GM12878 (cell line): Measurements from ENCODE around the gene TGFB2. TPM values are rescaled to one million over a fixed set of nuclear protein-coding genes. Genes with fewer than 3 reads are reported as not detected.

Source experiments
- ATAC-seq: fragments of 200-7000 bp; cut with Tn5 transposase; 3 replicates; pipeline ENCODE4 v1.9.1; 2020; ENCODE audit warnings: mild to moderate bottlenecking, moderate library complexity
- BruUV-seq: library from RNA; stranded (reverse); fragments of 400-500 nt; replicated peaks from 2 replicates; lab custom pipeline; 2021; lab: Mats Ljungman, UMichigan
- CTCF ChIA-PET: fragments of 300-600 bp; sonication (Branson Sonifier 250); formaldehyde crosslinking; extraction: SDS; loops from one replicate; lab custom pipeline; 2021; ENCODE audit warnings: inconsistent platforms; lab: Yijun Ruan, JAX
- POLR2A ChIA-PET: fragments of 350-600 bp; formaldehyde crosslinking; extraction: SDS; loops from one replicate; lab custom pipeline; 2021; ENCODE audit warnings: inconsistent platforms; lab: Charles Lee
- RAD21 ChIA-PET: fragments of 300-600 bp; sonication (Branson Sonifier 250); formaldehyde crosslinking; loops from one replicate; lab custom pipeline; 2023; ENCODE audit warnings: antibody characterized with exemption; ENCODE audit not compliant: unreplicated experiment; lab: Charles Lee
- SMC1A ChIA-PET: fragments of 300-600 bp; sonication (Branson Sonifier 250); formaldehyde crosslinking; loops from one replicate; lab custom pipeline; 2023; ENCODE audit not compliant: unreplicated experiment, uncharacterized antibody; lab: Charles Lee
- DNase-seq: peaks from one replicate; pipeline ENCODE4 v3.0.0-alpha.2; 2011; ENCODE audit warnings: low read depth, low spot score
- FAIRE-seq: peaks from 3 replicates; lab custom pipeline; 2011; peaks lifted over from hg19 to GRCh38; lab: Jason Lieb, UNC
- H2AFZ ChIP-seq: 2 replicates; pipeline ENCODE4 v1.6.0; 2011; ENCODE audit warnings: low read depth, low read length, control low read depth; ENCODE audit not compliant: control insufficient read depth
- H3K27ac ChIP-seq: 2 replicates; pipeline ENCODE4 v1.5.1; 2011; ENCODE audit warnings: control low read depth; ENCODE audit not compliant: control insufficient read depth, insufficient read depth
- H3K27me3 ChIP-seq, 2 experiments: replicated peaks in 1 of 2; 2 replicates each; pipeline versions ENCODE4 v1.6.0 to v1.6.1; 2011; ENCODE audit warnings: low read length in 1 of 2; ENCODE audit not compliant: control insufficient read depth in 2 of 2, insufficient read depth in 2 of 2
- H3K36me3 ChIP-seq, 2 experiments: 2 replicates each; pipeline ENCODE4 v1.5.1; 2011; ENCODE audit warnings: low read length in 1 of 2; ENCODE audit not compliant: control insufficient read depth in 2 of 2, insufficient read depth in 2 of 2
- H3K4me1 ChIP-seq: 2 replicates; pipeline ENCODE4 v1.6.1; 2011; ENCODE audit warnings: mild to moderate bottlenecking, low read length, moderate library complexity, mixed read lengths; ENCODE audit not compliant: control insufficient read depth, insufficient read depth
- H3K4me2 ChIP-seq: 2 replicates; pipeline ENCODE4 v1.6.0; 2011; ENCODE audit warnings: control low read depth; ENCODE audit not compliant: control insufficient read depth, insufficient read depth
- H3K4me3 ChIP-seq: fragments of 200-600 bp; sonication (generic); 2 replicates; pipeline ENCODE4 v1.5.1; 2016
- H3K79me2 ChIP-seq: 2 replicates; pipeline ENCODE4 v1.6.0; 2011; ENCODE audit warnings: low read length; ENCODE audit not compliant: control insufficient read depth, insufficient read depth
- H3K9ac ChIP-seq: 2 replicates; pipeline ENCODE4 v1.8.0; 2011; ENCODE audit warnings: low read length, control low read depth, mixed read lengths; ENCODE audit not compliant: control insufficient read depth, insufficient read depth
- H3K9me3 ChIP-seq: replicated peaks from 3 replicates; pipeline ENCODE4 v1.5.1; 2011; ENCODE audit warnings: mild to moderate bottlenecking, low read length; ENCODE audit not compliant: control insufficient read depth, insufficient read depth
- H4K20me1 ChIP-seq: 2 replicates; pipeline ENCODE4 v1.6.0; 2011; ENCODE audit not compliant: control insufficient read depth, insufficient read depth
- BHLHE40 ChIP-seq, 2 experiments: fragments of 450-650 bp in 1 of 2; IDR thresholded peaks; 2 replicates each; pipeline ENCODE4 v1.6.1; 2011 to 2017; ENCODE audit warnings: low read depth in 2 of 2, borderline replicate concordance in 1 of 2, improper control_type of control experiment in 1 of 2, low read length in 1 of 2, mild to moderate bottlenecking in 1 of 2
- GABPA ChIP-seq: IDR thresholded peaks from 2 replicates; pipeline ENCODE4 v1.6.1; 2014; ENCODE audit warnings: antibody characterized with exemption, low read depth, mild to moderate bottlenecking, inconsistent platforms
- HSF1 ChIP-seq: fragments of 150-350 bp; IDR thresholded peaks from 2 replicates; pipeline ENCODE4 v1.6.1; 2014; ENCODE audit warnings: mild to moderate bottlenecking, low read depth, low read length
- PML ChIP-seq: IDR thresholded peaks from 2 replicates; pipeline ENCODE4 v1.6.1; 2012; ENCODE audit warnings: low read length, inconsistent platforms
- RCOR1 ChIP-seq: conservative IDR thresholded peaks from 2 replicates; pipeline ENCODE4 v1.6.1; 2012; ENCODE audit warnings: low read depth, low read length, improper control_type of control experiment
- RFX5 ChIP-seq: IDR thresholded peaks from 2 replicates; pipeline ENCODE4 v1.6.1; 2011; ENCODE audit warnings: low read depth, low read length, improper control_type of control experiment
- STAT3 ChIP-seq: IDR thresholded peaks from 2 replicates; pipeline ENCODE4 v1.6.1; 2011; ENCODE audit warnings: low read depth, low read length, improper control_type of control experiment
- SUZ12 ChIP-seq: fragments of 200-600 bp; sonication (generic); IDR thresholded peaks from one replicate; pipeline ENCODE4 v1.6.1; 2018; ENCODE audit warnings: antibody characterized with exemption, mild to moderate bottlenecking; ENCODE audit not compliant: unreplicated experiment
- TAF1 ChIP-seq: IDR thresholded peaks from 2 replicates; pipeline ENCODE4 v1.6.1; 2011; ENCODE audit warnings: mild to moderate bottlenecking, low read depth, low read length, borderline replicate concordance
- ZBED1 ChIP-seq: IDR thresholded peaks from 2 replicates; pipeline ENCODE4 v1.6.1; 2016; ENCODE audit warnings: borderline replicate concordance
- ZNF274 ChIP-seq: IDR thresholded peaks from one replicate; pipeline ENCODE4 v1.8.0; 2011; ENCODE audit not compliant: insufficient read length, insufficient read depth
- ZZZ3 ChIP-seq: IDR thresholded peaks from 2 replicates; pipeline ENCODE4 v1.6.1; 2011; ENCODE audit warnings: low read depth; ENCODE audit not compliant: control insufficient read depth, insufficient read length
- WGBS: methylation state at CpG from one replicate; pipeline ENCODE4 v1.1.6; 2016; ENCODE audit warnings: low lambda C conversion rate; ENCODE audit not compliant: insufficient replicate concordance, insufficient coverage; ENCODE audit errors: missing lambda C conversion rate; 5-methylcytosine and 5-hydroxymethylcytosine counted together
- in situ Hi-C: fragments of 300-500 bp; cut with MboI; formaldehyde crosslinking; loops from 9 replicates; pipeline ENCODE4 v1.14.3; 2018; ENCODE audit warnings: mixed read lengths
- intact Hi-C: fragments of 100-400 bp; cut with micrococcal nuclease; formaldehyde crosslinking; loops from one replicate; pipeline ENCODE4 v1.14.2; 2022; ENCODE audit not compliant: unreplicated experiment
- polyA plus RNA-seq, 11 experiments: library from polyadenylated mRNA; depleted of rRNA in 4 of 11; unstranded in 6 of 11; stranded (reverse) in 5 of 11; fragments of >200 nt; fragmentation: Nextera tagmentation in 4 of 11; fragmentation: Illumina TruSeq in 1 of 11; extraction: Ambion mirVana in 4 of 11; extraction: Trizol in 1 of 11; gene quantifications; 1 replicate in 1 of 11; 2 replicates in 10 of 11; pipeline versions ENCODE4 v1.2.1 to v1.2.3, GENCODE V29; 2011 to 2016; ENCODE audit warnings: inconsistent platforms in 2 of 11, missing spikeins in 2 of 11, low read depth in 1 of 11
- total RNA-seq, 4 experiments: library from RNA; depleted of rRNA in 3 of 4; stranded (reverse); fragments of >200 nt in 3 of 4; fragmentation: Illumina TruSeq in 1 of 4; extraction: Trizol in 1 of 4; gene quantifications; 2 replicates each; pipeline versions ENCODE4 v1.2.1 to v1.2.3, GENCODE V29; 2013 to 2021
- TF ChIP-seq, protein P1 (sequence below): fragments of 450-650 bp; IDR thresholded peaks from 2 replicates; pipeline ENCODE4 v1.6.1; 2014; ENCODE audit warnings: mild to moderate bottlenecking
- TF ChIP-seq, protein P2 (sequence below): fragments of 450-650 bp; IDR thresholded peaks from 2 replicates; pipeline ENCODE4 v1.6.1; 2016; ENCODE audit warnings: mild to moderate bottlenecking
- TF ChIP-seq, protein P3 (sequence below): fragments of 450-650 bp; IDR thresholded peaks from 2 replicates; pipeline ENCODE4 v1.6.1; 2018; ENCODE audit warnings: mild to moderate bottlenecking, low read depth, moderate library complexity; ENCODE audit not compliant: partially characterized antibody

Gene TGFB2
- total and polyA plus RNA-seq, 10 of the 15 experiments (the other 5 are each of a cell fraction or from before 2014, with no cell fraction given): 0.03 to 0.11 (median 0.04) TPM; not detected in 6

GRCh38 chr1:218347723-218348627 lies 2.8 kb downstream of the TGFB2 start (continued):
- TF ChIP-seq, protein P1, sequence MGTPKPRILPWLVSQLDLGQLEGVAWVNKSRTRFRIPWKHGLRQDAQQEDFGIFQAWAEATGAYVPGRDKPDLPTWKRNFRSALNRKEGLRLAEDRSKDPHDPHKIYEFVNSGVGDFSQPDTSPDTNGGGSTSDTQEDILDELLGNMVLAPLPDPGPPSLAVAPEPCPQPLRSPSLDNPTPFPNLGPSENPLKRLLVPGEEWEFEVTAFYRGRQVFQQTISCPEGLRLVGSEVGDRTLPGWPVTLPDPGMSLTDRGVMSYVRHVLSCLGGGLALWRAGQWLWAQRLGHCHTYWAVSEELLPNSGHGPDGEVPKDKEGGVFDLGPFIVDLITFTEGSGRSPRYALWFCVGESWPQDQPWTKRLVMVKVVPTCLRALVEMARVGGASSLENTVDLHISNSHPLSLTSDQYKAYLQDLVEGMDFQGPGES: no peak
- no peak for TF ChIP-seq STAT3
- no peak for TF ChIP-seq PML
- no peak for TF ChIP-seq TAF1
- TF ChIP-seq HSF1: no peak

GRCh38 chr1:218348628-218349071 lies 3.5 kb downstream of the TGFB2 start:
- Histone ChIP-seq H2AFZ (no peak overlapping the region), H3K4me3 (no peak overlapping the region), H3K79me2 (no peaks in the 10 kb centered on the region), H3K36me3 (no peaks in the 10 kb centered on the region), H3K9me3 (no peaks in the 10 kb centered on the region), H4K20me1 (no peaks in the 10 kb centered on the region), H3K4me2 (no peak overlapping the region), H3K9ac (no peak overlapping the region), H3K27me3 (peaks cover 3 to 21% of the 10 kb centered on the region in 2 experiments), H3K27ac (no peak overlapping the region), H3K4me1 (peaks cover 6% of the 10 kb centered on the region)
- DNase-seq (no peak), FAIRE-seq (no peak), ATAC-seq (no peak)
- WGBS: 100% methylated on average over 3 of the region's 3 CpGs
- in situ Hi-C loops (loop anchor here (10.0 kb wide), 2 partner anchors 1216 to 1466 kb away; no protein-coding TSS in a partner anchor), intact Hi-C loops (loop anchor here (5.0 kb wide), 1 partner anchor 1219 kb away; no protein-coding TSS in a partner anchor)
- ChIA-PET CTCF (interaction anchor here (1.2 kb wide), 1 partner anchor 10 kb away, joined by 4 read pairs; no protein-coding TSS in a partner anchor), POLR2A (no interaction called here), SMC1A (interaction anchor here (1.2 kb wide), 1 partner anchor 8 kb away, joined by 4 read pairs; no protein-coding TSS in a partner anchor), RAD21 (no interaction called here)
- BruUV-seq: no TSS peak
- TF ChIP-seq ZZZ3 (no peak), ZNF274 (no peak), BHLHE40 (IDR thresholded peaks at IDR 0.05; ENCODE audit: borderline replicate concordance in 1 of 2, low read depth in 2 of 2, low read length in 1 of 2) (no peak), RFX5 (no peak), ZBED1 (no peak), SUZ12 (no peak), RCOR1 (no peak), GABPA (no peak), STAT3 (no peak)
- TF ChIP-seq, protein P2, sequence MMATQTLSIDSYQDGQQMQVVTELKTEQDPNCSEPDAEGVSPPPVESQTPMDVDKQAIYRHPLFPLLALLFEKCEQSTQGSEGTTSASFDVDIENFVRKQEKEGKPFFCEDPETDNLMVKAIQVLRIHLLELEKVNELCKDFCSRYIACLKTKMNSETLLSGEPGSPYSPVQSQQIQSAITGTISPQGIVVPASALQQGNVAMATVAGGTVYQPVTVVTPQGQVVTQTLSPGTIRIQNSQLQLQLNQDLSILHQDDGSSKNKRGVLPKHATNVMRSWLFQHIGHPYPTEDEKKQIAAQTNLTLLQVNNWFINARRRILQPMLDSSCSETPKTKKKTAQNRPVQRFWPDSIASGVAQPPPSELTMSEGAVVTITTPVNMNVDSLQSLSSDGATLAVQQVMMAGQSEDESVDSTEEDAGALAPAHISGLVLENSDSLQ: no peak
- TF ChIP-seq, protein P3, sequence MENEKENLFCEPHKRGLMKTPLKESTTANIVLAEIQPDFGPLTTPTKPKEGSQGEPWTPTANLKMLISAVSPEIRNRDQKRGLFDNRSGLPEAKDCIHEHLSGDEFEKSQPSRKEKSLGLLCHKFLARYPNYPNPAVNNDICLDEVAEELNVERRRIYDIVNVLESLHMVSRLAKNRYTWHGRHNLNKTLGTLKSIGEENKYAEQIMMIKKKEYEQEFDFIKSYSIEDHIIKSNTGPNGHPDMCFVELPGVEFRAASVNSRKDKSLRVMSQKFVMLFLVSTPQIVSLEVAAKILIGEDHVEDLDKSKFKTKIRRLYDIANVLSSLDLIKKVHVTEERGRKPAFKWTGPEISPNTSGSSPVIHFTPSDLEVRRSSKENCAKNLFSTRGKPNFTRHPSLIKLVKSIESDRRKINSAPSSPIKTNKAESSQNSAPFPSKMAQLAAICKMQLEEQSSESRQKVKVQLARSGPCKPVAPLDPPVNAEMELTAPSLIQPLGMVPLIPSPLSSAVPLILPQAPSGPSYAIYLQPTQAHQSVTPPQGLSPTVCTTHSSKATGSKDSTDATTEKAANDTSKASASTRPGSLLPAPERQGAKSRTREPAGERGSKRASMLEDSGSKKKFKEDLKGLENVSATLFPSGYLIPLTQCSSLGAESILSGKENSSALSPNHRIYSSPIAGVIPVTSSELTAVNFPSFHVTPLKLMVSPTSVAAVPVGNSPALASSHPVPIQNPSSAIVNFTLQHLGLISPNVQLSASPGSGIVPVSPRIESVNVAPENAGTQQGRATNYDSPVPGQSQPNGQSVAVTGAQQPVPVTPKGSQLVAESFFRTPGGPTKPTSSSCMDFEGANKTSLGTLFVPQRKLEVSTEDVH: no peak
